NCI-H460 (cell line): ENCODE measurements around the gene FATE1. TPM values are rescaled to one million over a fixed set of nuclear protein-coding genes. Genes with fewer than 3 reads are reported as not detected.
A peak's percentile ranks its signal among the peaks of the same experiment; 100 is the strongest.
"Not testable (repeated sequence)": the region's sequence is repeated elsewhere in the genome, so short reads cannot be mapped to it uniquely, and the experiment has no call there.

Experiments
- DNase-seq: peaks from one replicate; pipeline ENCODE4 v3.0.0-alpha.2; 2016; ENCODE audit warnings: low read depth; ENCODE audit errors: extremely low read depth
- polyA plus RNA-seq: library from polyadenylated mRNA; depleted of rRNA; stranded (reverse); fragments of >200 nt; gene quantifications from 2 replicates; pipeline ENCODE4 v1.2.3, GENCODE V29; 2014; cell fraction: nucleus; rRNA removed
- total RNA-seq: library from RNA; depleted of rRNA; stranded (reverse); fragments of >200 nt; shearing (Covaris generic); gene quantifications from 2 replicates; pipeline ENCODE4 v1.2.3, GENCODE V29; 2014; rRNA removed

The FATE1 gene
- total RNA-seq = not detected in 2 replicates
- polyA plus RNA-seq = not detected in 2 replicates

- no peak for DNase-seq
These were observed at the start of gene FATE1 for GRCh38 chrX:151715752-151716151. TSS of gene FATE1 (plus strand) at chrX:151716035. CDS start at chrX:151716120, 85 bp downstream.

GRCh38 chrX:151675121-151675746 lies 40.6 kb upstream of the FATE1 start:
- no peak for DNase-seq

GRCh38 chrX:151676196-151676595 lies 39.6 kb upstream of the FATE1 start:
- DNase-seq = no peak

GRCh38 chrX:151679798-151680402 lies 35.9 kb upstream of the FATE1 start:
- no peak for DNase-seq

- DNase-seq = peak; percentile 59
These were observed 35.0 kb upstream of the FATE1 start for GRCh38 chrX:151680805-151681204.

GRCh38 chrX:151687635-151688034 lies 28.2 kb upstream of the FATE1 start:
- DNase-seq = no peak

GRCh38 chrX:151688695-151689094 lies 27.1 kb upstream of the FATE1 start:
- no peak for DNase-seq

- no peak for DNase-seq
These were observed 23.0 kb upstream of the FATE1 start for GRCh38 chrX:151692825-151693224.

- no peak for DNase-seq
These were observed 21.7 kb upstream of the FATE1 start for GRCh38 chrX:151694121-151694520.

- no peak for DNase-seq
These were observed 20.9 kb upstream of the FATE1 start, which contains the start of gene PRRG3 for GRCh38 chrX:151694661-151695582. TSS of gene PRRG3 (plus strand) at chrX:151695458. CDS start at chrX:151698815, 3,357 bp downstream.

- DNase-seq = no peak
These were observed 20.1 kb upstream of the FATE1 start for GRCh38 chrX:151695583-151696340.

GRCh38 chrX:151697082-151697481 lies 18.8 kb upstream of the FATE1 start:
- DNase-seq = not testable (repeated sequence)

- no peak for DNase-seq
These were observed 18.3 kb upstream of the FATE1 start for GRCh38 chrX:151697522-151697921.

- no peak for DNase-seq
These were observed 17.4 kb upstream of the FATE1 start for GRCh38 chrX:151698485-151698884.

- DNase-seq = no peak
These were observed 16.1 kb upstream of the FATE1 start for GRCh38 chrX:151699746-151700145.

- DNase-seq = no peak
These were observed 15.3 kb upstream of the FATE1 start for GRCh38 chrX:151700581-151700980.

- no peak for DNase-seq
These were observed 14.8 kb upstream of the FATE1 start for GRCh38 chrX:151701071-151701470.

GRCh38 chrX:151701531-151701930 lies 14.3 kb upstream of the FATE1 start:
- DNase-seq = no peak

GRCh38 chrX:151702026-151702714 lies 13.7 kb upstream of the FATE1 start:
- no peak for DNase-seq
